GM12873 (cell line): ENCODE results near the gene CALM3.

Experiments
- CTCF ChIP-seq: IDR thresholded peaks from 2 replicates; pipeline ENCODE4 v1.5.1; 2012; ENCODE audit warnings: low read depth, mild to moderate bottlenecking, moderate library complexity, low read length, control low read depth; ENCODE audit not compliant: insufficient read depth; ENCODE audit errors: missing control alignments

The CALM3 gene

GRCh38 chr19:46587861-46588260 is 13.3 kb upstream of the CALM3 start:
- TF ChIP-seq CTCF: no peak

DNA sequence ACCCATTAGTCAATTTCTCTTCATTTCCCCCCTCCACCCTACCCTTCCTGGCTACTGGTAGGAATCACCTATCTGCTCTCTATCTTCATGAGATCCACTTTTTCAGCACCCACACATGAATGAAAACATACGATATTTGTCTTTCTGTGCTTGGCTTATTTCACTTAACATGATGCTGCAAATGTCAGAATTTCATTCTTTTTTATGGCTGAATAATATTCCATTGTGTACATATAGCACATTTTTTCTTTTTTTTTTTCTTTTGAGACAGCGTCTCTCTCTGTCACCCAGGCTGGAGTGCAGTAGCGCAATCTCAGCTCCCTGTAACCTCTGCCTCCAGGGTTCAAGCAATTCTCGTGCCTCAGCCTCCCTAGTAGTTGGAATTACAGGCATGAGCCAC is 9.9 kb upstream of the CALM3 start:
- TF ChIP-seq CTCF: no peak

GRCh38 chr19:46591870-46592269 is 9.3 kb upstream of the CALM3 start:
- TF ChIP-seq CTCF: no peak

DNA sequence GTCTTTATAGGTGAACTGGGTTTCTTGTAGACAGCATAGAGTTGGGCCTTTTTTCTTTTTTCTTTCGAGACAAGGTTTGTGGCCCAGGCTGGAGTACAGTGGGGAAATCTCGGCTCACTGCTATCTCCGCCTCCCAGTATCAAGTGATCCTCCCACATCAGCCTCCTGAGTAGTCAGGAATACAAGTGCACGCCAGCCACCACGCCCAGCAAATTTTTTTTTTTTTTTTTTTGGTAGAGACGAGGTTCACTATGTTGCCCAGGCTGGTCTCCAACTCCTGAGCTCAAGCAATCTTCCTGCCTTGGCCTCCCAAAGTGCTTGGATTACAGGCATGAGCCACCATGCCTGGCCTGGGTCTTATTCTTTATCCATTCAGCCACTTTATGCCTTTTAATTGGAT is 5.1 kb upstream of the CALM3 start:
- no peak for TF ChIP-seq CTCF

DNA sequence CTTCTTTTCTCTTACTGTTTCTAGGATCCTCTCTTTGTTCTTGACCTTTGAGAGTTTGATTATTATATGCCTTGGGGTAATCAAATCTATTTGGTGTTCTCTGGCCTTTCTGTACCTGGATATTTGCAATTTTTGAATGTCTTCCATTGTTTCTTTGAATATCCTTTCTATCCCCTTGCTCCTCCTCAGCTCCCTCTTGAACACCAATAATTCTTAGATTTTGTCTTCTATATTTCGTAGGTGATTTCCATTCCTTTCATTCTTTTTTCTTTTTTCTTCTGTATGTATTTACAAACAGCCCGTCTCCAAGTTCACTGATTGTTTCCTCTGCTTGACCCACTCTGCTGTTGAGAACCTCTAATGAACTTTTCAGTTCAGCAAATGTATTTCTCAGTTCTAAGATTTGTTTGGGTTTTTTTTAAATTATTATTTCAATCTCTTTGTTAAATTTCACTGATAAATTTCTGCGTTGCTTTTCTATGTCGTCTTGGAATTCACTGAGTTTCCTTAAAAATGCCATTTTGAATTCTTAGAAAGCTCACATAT is 2.7 kb upstream of the CALM3 start:
- TF ChIP-seq CTCF: no peak

GRCh38 chr19:46599716-46600373 is 1.3 kb upstream of the CALM3 start:
- no peak for TF ChIP-seq CTCF

DNA sequence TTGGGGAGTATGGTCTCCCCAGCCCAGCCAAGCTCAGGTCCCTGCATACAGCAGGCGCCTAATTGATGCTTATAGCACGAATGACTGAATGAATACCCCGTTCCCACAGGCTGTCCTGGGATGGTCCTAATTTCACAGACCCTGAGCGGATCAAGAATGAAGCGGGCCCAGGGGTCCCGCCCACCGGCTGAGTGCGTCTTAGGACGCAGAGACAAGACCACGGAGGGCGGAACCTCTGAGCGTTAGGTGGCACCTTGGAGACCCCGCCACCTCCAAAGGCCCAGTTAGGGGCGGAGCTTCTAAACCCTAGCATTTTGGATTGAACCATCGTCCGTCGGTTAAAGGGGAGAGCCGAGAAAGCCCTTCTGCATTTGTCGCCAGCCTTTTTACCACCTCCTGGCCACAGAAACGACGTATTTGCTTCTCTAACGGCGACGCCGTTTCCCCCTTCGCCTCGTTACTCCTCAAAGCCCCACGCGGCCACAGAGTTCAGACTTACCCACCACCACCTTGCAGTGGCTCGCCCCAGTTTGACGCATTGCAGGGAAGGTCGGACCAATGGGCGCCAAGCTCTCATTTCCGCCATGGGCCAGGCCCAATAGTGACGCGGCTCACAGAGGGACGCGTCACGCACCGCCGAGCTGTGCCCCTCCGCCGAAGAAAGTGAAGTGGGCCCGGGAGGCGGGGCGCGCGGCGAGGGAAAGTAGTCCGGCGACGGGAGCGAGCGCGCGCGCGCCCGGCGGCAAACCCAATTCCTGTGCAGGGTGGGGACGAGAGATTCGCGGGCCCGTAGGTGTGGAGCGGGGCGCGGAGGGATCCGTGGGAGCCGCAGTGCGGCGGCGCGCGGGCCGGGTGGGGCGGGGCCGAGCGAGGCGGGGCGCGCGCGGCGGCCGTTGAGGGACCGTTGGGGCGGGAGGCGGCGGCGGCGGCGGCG is 479 bp upstream of the CALM3 start:
- TF ChIP-seq CTCF: no peak
